Smooth muscle cell (in vitro differentiated cells): ENCODE measurements around the gene ZNF576. TPM values are rescaled to one million over a fixed set of nuclear protein-coding genes. Genes with fewer than 3 reads are reported as not detected.

Experiments
- DNase-seq: peaks from one replicate; lab custom pipeline; 2025; ENCODE audit not compliant: unreplicated experiment; lab: John Stamatoyannopoulos, UW
- H2AFZ ChIP-seq: fragments of 200-600 bp; sonication (generic); 2 replicates; pipeline ENCODE4 v1.6.0; 2016; ENCODE audit warnings: antibody characterized with exemption, low read depth, mild to moderate bottlenecking
- H3F3A ChIP-seq: fragments of 200-600 bp; sonication (generic); 2 replicates; pipeline ENCODE4 v1.6.0; 2017; ENCODE audit warnings: antibody characterized with exemption, low read depth
- H3K27ac ChIP-seq: fragments of 200-600 bp; sonication (generic); 2 replicates; pipeline ENCODE4 v1.5.1; 2016; ENCODE audit warnings: low read depth, mild to moderate bottlenecking
- H3K27me3 ChIP-seq: fragments of 200-600 bp; sonication (generic); 2 replicates; pipeline ENCODE4 v1.6.1; 2016; ENCODE audit warnings: low read depth, mild to moderate bottlenecking
- H3K36me3 ChIP-seq: fragments of 200-600 bp; sonication (generic); 2 replicates; pipeline ENCODE4 v1.5.1; 2016; ENCODE audit warnings: low read depth
- H3K4me1 ChIP-seq: fragments of 200-600 bp; sonication (generic); 2 replicates; pipeline ENCODE4 v1.5.1; 2016; ENCODE audit warnings: low read depth
- H3K4me2 ChIP-seq: fragments of 200-600 bp; sonication (generic); 2 replicates; pipeline ENCODE4 v1.6.0; 2016; ENCODE audit warnings: mild to moderate bottlenecking
- H3K4me3 ChIP-seq: fragments of 200-600 bp; sonication (generic); 2 replicates; pipeline ENCODE4 v1.5.1; 2016; ENCODE audit warnings: mild to moderate bottlenecking
- H3K79me2 ChIP-seq: fragments of 200-600 bp; sonication (generic); 2 replicates; pipeline ENCODE4 v1.6.0; 2016; ENCODE audit warnings: low read depth, mild to moderate bottlenecking
- H3K9ac ChIP-seq: fragments of 200-600 bp; sonication (generic); 2 replicates; pipeline ENCODE4 v1.6.0; 2016; ENCODE audit warnings: low read depth
- H3K9me3 ChIP-seq: fragments of 200-600 bp; sonication (generic); replicated peaks from 2 replicates; pipeline ENCODE4 v1.5.1; 2016; ENCODE audit warnings: low read depth
- H4K20me1 ChIP-seq: fragments of 200-600 bp; sonication (generic); 2 replicates; pipeline ENCODE4 v1.6.0; 2016; ENCODE audit warnings: low read depth
- CTCF ChIP-seq: fragments of 200-600 bp; sonication (generic); IDR thresholded peaks from 2 replicates; pipeline ENCODE4 v1.5.1; 2017; ENCODE audit warnings: borderline replicate concordance, mild to moderate bottlenecking, antibody characterized with exemption; ENCODE audit not compliant: insufficient read depth, poor library complexity, severe bottlenecking
- WGBS: methylation state at CpG from one replicate; pipeline ENCODE4 v1.1.7; 2016; ENCODE audit warnings: low lambda C conversion rate; 5-methylcytosine and 5-hydroxymethylcytosine counted together
- polyA plus RNA-seq: library from polyadenylated mRNA; unstranded; fragments of >200 nt; fragmentation: Nextera tagmentation; extraction: Ambion mirVana; gene quantifications from 2 replicates; pipeline ENCODE4 v1.2.1, GENCODE V29; 2016
- total RNA-seq: library from RNA; depleted of rRNA; stranded (reverse); fragments of >200 nt; gene quantifications from 2 replicates; pipeline ENCODE4 v1.2.3, GENCODE V29; 2014

Gene ZNF576
- total and polyA plus RNA-seq, 2 experiments from 2014 or later: 2.7 to 13.7 TPM

GRCh38 chr19:43592800-43593350 is 3.5 kb upstream of the ZNF576 start:
- Histone ChIP-seq H3K9me3 (no peaks in the 10 kb centered on the region), H2AFZ (no peak overlapping the region), H3F3A (no peaks in the 10 kb centered on the region), H3K4me3 (no peak overlapping the region), H4K20me1 (peaks cover 50% of the 10 kb centered on the region), H3K79me2 (peaks cover 53% of the 10 kb centered on the region), H3K4me1 (peaks cover 11% of the 10 kb centered on the region), H3K27me3 (no peaks in the 10 kb centered on the region), H3K36me3 (no peaks in the 10 kb centered on the region), H3K4me2 (no peak overlapping the region), H3K9ac (no peak overlapping the region), H3K27ac (no peak overlapping the region)
- TF ChIP-seq CTCF: no peak
- 96% methylated on average over 33 of the region's 37 CpGs for WGBS
- DNase-seq: no peak

GRCh38 chr19:43594081-43594697 is 2.2 kb upstream of the ZNF576 start:
- TF ChIP-seq CTCF: no peak
- H3K9me3 ChIP-seq: no peaks in the 10 kb centered on the region
- H2AFZ ChIP-seq: no peak overlapping the region
- H3K4me1 ChIP-seq: peaks cover 13% of the 10 kb centered on the region
- peak overlapping the region; percentile 100 for H3K27ac ChIP-seq
- DNase-seq: no peak
- no peaks in the 10 kb centered on the region for H3F3A ChIP-seq
- H3K4me3 ChIP-seq: peak overlapping the region; percentile 81
- 97% methylated on average over 10 of the region's 10 CpGs for WGBS
- peaks cover 58% of the 10 kb centered on the region for H3K79me2 ChIP-seq
- no peaks in the 10 kb centered on the region for H3K27me3 ChIP-seq
- peak overlapping the region; percentile 91 for H3K4me2 ChIP-seq
- H4K20me1 ChIP-seq: peaks cover 50% of the 10 kb centered on the region
- H3K36me3 ChIP-seq: no peaks in the 10 kb centered on the region
- H3K9ac ChIP-seq: peak overlapping the region; percentile 96

- Histone ChIP-seq H3K9ac (peak overlapping the region; percentile 96), H3K79me2 (peaks cover 58% of the 10 kb centered on the region), H3K27me3 (no peaks in the 10 kb centered on the region), H3K4me2 (peak overlapping the region; percentile 91), H3K36me3 (no peaks in the 10 kb centered on the region), H3K27ac (peak overlapping the region; percentile 100), H3K9me3 (no peaks in the 10 kb centered on the region), H3F3A (no peaks in the 10 kb centered on the region), H3K4me1 (peaks cover 13% of the 10 kb centered on the region), H3K4me3 (peak overlapping the region; percentile 81), H4K20me1 (peaks cover 46% of the 10 kb centered on the region), H2AFZ (no peak overlapping the region)
- peak; percentile 52 for DNase-seq
- TF ChIP-seq CTCF: peak; percentile 73
- WGBS: 6% methylated on average over 64 of the region's 64 CpGs
These were observed 1.4 kb upstream of the ZNF576 start for GRCh38 chr19:43594710-43595604.
